Upper lobe of left lung (tissue), 6 donors: ENCODE data around the gene SCAMP5. TPM values are rescaled to one million over a fixed set of nuclear protein-coding genes. Genes with fewer than 3 reads are reported as not detected.

ENCODE experiments used
- ATAC-seq, 2 donors: fragments of 200-7000 bp; cut with Tn5 transposase; one replicate each; pipeline ENCODE4 v1.9.1; 2022; ENCODE audit warnings: mild to moderate bottlenecking in 2 of 2, moderate library complexity in 2 of 2; ENCODE audit not compliant: low FRiP score in 2 of 2
- DNase-seq, 2 donors: peaks; one replicate each; pipeline ENCODE4 v3.0.0-alpha.2; 2019 to 2020
- H3K27ac ChIP-seq, 4 donors: fragments of 200-600 bp; sonication (generic); one replicate each; pipeline ENCODE4 v1.5.1; 2016 to 2019
- H3K27me3 ChIP-seq, 4 donors: fragments of 200-600 bp; sonication (generic); one replicate each; pipeline ENCODE4 v1.5.1; 2017 to 2019
- H3K36me3 ChIP-seq, 4 donors: fragments of 200-600 bp; sonication (generic); one replicate each; pipeline ENCODE4 v1.5.1; 2016 to 2019
- H3K4me1 ChIP-seq, 4 donors: fragments of 200-600 bp; sonication (generic); one replicate each; pipeline ENCODE4 v1.5.1; 2018 to 2019
- H3K4me3 ChIP-seq, 4 donors: fragments of 200-600 bp; sonication (generic); one replicate each; pipeline ENCODE4 v1.5.1; 2017 to 2019; ENCODE audit warnings: mild to moderate bottlenecking in 2 of 4, moderate library complexity in 1 of 4
- H3K9me3 ChIP-seq, 4 donors: fragments of 200-600 bp; sonication (generic); one replicate each; pipeline ENCODE4 v1.5.1; 2018 to 2019
- CTCF ChIP-seq, 6 experiments: fragments of 450-650 bp in 4 of 6; fragments of 200-600 bp in 2 of 6; sonication (generic) in 2 of 6; IDR thresholded peaks; one replicate each; pipeline ENCODE4 v1.5.1; 2016 to 2019; ENCODE audit warnings: antibody characterized with exemption in 6 of 6
- EP300 ChIP-seq, 4 donors: sonication (generic); formaldehyde crosslinking; IDR thresholded peaks; one replicate each; pipeline ENCODE4 v1.5.1; 2017; ENCODE audit warnings: antibody characterized with exemption in 4 of 4, control low read depth in 2 of 4
- POLR2A ChIP-seq, 4 donors: fragments of 450-650 bp; IDR thresholded peaks; one replicate each; pipeline ENCODE4 v1.5.1; 2016 to 2017; ENCODE audit warnings: antibody characterized with exemption in 4 of 4, mild to moderate bottlenecking in 2 of 4
- POLR2AphosphoS5 ChIP-seq, 2 donors: sonication (generic); formaldehyde crosslinking; IDR thresholded peaks; one replicate each; pipeline ENCODE4 v1.5.1; 2017; ENCODE audit warnings: antibody characterized with exemption in 2 of 2
- WGBS, 2 donors: methylation state at CpG; one replicate each; pipeline ENCODE4 v1.1.5; 2017 to 2018; 5-methylcytosine and 5-hydroxymethylcytosine counted together
- total RNA-seq, 6 donors: library from RNA; depleted of rRNA in 4 of 6; stranded (reverse); fragments of >200 nt in 4 of 6; gene quantifications; one replicate each; pipeline versions ENCODE4 v1.1.0 to v1.2.1, GENCODE V29; 2016 to 2021
- donor health status: DM: no; HTN: no; CAD: no; lungs with moderate emphysema.
- donor health status: DM: no; HTN: yes; CAD: no; lungs with severe emphysema.

SCAMP5 gene
- total RNA-seq, 6 donors from 2014 or later = 1.0 to 12.3 (median 3.0) TPM

- Histone ChIP-seq H3K27ac (peak overlapping the region in 1 of 4 donors; percentile 47), H3K4me1 (peaks cover 42 to 58% (median 54%) of the 10 kb centered on the region in 4 donors)
Measured at GRCh38 chr15:74955017-74955416, 40.3 kb upstream of the SCAMP5 start.

GRCh38 chr15:74955796-74956647, 39.3 kb upstream of the SCAMP5 start:
- peaks cover 45 to 63% (median 52%) of the 10 kb centered on the region in 4 donors for H3K4me1 ChIP-seq
- H3K4me3 ChIP-seq = peak overlapping the region; percentile 51 to 80 (median 64)
- no peaks in the 10 kb centered on the region for H3K9me3 ChIP-seq
- peak overlapping the region; percentile 69 to 89 (median 80) for H3K27ac ChIP-seq
- H3K27me3 ChIP-seq = peaks cover 0 to 6% (median 3%) of the 10 kb centered on the region in 4 donors
- H3K36me3 ChIP-seq = no peaks in the 10 kb centered on the region
- ATAC-seq (peak; percentile 62 to 81), DNase-seq (peak; percentile 85 to 95)
- TF ChIP-seq POLR2AphosphoS5 (IDR thresholded peaks at IDR 0.05) = peak; percentile 18 to 23
- TF ChIP-seq POLR2A (IDR thresholded peaks at IDR 0.05) = no peak
- no peak for TF ChIP-seq EP300 (IDR thresholded peaks at IDR 0.05)
- peak; percentile 31 to 83 (median 71) for TF ChIP-seq CTCF (IDR thresholded peaks at IDR 0.05)
- 24 to 62% methylated on average over 29 to 55 of the region's 88 CpGs for WGBS, 2 donors

More at GRCh38 chr15:74955017-74955416, 40.3 kb upstream of the SCAMP5 start:
- WGBS, 2 donors = 67 to 74% methylated on average over 8 of the region's 8 CpGs
- DNase-seq = no peak
- H3K4me3 ChIP-seq = peak overlapping the region in 3 of 4 donors; percentile 51 to 80 (median 75)
- ATAC-seq = no peak
- H3K9me3 ChIP-seq = no peaks in the 10 kb centered on the region
- H3K36me3 ChIP-seq = no peaks in the 10 kb centered on the region
- TF ChIP-seq CTCF (IDR thresholded peaks at IDR 0.05) (no peak), POLR2A (IDR thresholded peaks at IDR 0.05) (no peak)
- peaks cover 0 to 6% (median 3%) of the 10 kb centered on the region in 4 donors for H3K27me3 ChIP-seq

- TF ChIP-seq POLR2AphosphoS5 (IDR thresholded peaks at IDR 0.05) (peak; percentile 22 to 40), CTCF (IDR thresholded peaks at IDR 0.05) (no peak), POLR2A (IDR thresholded peaks at IDR 0.05) (peak in 3 of 4 donors; percentile 47 to 77 (median 53)), EP300 (IDR thresholded peaks at IDR 0.05) (no peak)
- Histone ChIP-seq H3K9me3 (no peaks in the 10 kb centered on the region), H3K36me3 (no peaks in the 10 kb centered on the region), H3K27me3 (peaks cover 0 to 6% (median 3%) of the 10 kb centered on the region in 4 donors), H3K27ac (peak within 1 kb of the TSS; percentile 69 to 89 (median 80)), H3K4me3 (peak within 1 kb of the TSS; percentile 51 to 80 (median 64)), H3K4me1 (peaks cover 45 to 63% (median 52%) of the 10 kb centered on the region in 4 donors)
- peak; percentile 87 to 98 for DNase-seq
- peak; percentile 88 to 95 for ATAC-seq
- 0 to 1% methylated on average over 19 to 32 of the region's 83 CpGs for WGBS, 2 donors
Measured at GRCh38 chr15:74956648-74957475, 38.5 kb upstream of the SCAMP5 start, which contains the start of gene RPP25. RPP25 (minus strand) TSS chr15:74956772; CDS start chr15:74956583, 189 bp downstream.

- Histone ChIP-seq H3K36me3 (no peaks in the 10 kb centered on the region), H3K4me1 (peaks cover 45 to 63% (median 52%) of the 10 kb centered on the region in 4 donors), H3K9me3 (no peaks in the 10 kb centered on the region), H3K27ac (peak overlapping the region; percentile 69 to 89 (median 80)), H3K27me3 (peaks cover 0 to 6% (median 3%) of the 10 kb centered on the region in 4 donors), H3K4me3 (peak overlapping the region; percentile 51 to 80 (median 64))
- ATAC-seq (peak in 1 of 2 donors; percentile 34), DNase-seq (no peak)
- no peak for TF ChIP-seq EP300 (IDR thresholded peaks at IDR 0.05)
- 17 to 20% methylated on average over 22 to 25 of the region's 28 CpGs for WGBS, 2 donors
Measured at GRCh38 chr15:74957476-74958035, 37.8 kb upstream of the SCAMP5 start.
